Keratinocyte (primary cell): ENCODE data around the gene GIPR.
A peak's percentile ranks its signal among the peaks of the same experiment; 100 is the strongest.

Experiments
- EZH2 ChIP-seq: IDR thresholded peaks from one replicate; pipeline ENCODE4 v1.6.1; 2012; ENCODE audit warnings: inconsistent platforms, mild to moderate bottlenecking, low read length, moderate library complexity
- TF ChIP-seq, protein P1 (sequence below), 3 experiments: IDR thresholded peaks in 1 of 3; conservative IDR thresholded peaks in 1 of 3; optimal IDR thresholded peaks in 1 of 3; 2 replicates in 2 of 3; 3 replicates in 1 of 3; pipeline versions ENCODE3 to v1.5.1; 2011; ENCODE audit warnings: low read length in 3 of 3, mild to moderate bottlenecking in 3 of 3, moderate library complexity in 2 of 3, control low read depth in 1 of 3, inconsistent platforms in 1 of 3; ENCODE audit not compliant: insufficient read depth in 2 of 3; ENCODE audit errors: extremely low read depth in 1 of 3

DNA sequence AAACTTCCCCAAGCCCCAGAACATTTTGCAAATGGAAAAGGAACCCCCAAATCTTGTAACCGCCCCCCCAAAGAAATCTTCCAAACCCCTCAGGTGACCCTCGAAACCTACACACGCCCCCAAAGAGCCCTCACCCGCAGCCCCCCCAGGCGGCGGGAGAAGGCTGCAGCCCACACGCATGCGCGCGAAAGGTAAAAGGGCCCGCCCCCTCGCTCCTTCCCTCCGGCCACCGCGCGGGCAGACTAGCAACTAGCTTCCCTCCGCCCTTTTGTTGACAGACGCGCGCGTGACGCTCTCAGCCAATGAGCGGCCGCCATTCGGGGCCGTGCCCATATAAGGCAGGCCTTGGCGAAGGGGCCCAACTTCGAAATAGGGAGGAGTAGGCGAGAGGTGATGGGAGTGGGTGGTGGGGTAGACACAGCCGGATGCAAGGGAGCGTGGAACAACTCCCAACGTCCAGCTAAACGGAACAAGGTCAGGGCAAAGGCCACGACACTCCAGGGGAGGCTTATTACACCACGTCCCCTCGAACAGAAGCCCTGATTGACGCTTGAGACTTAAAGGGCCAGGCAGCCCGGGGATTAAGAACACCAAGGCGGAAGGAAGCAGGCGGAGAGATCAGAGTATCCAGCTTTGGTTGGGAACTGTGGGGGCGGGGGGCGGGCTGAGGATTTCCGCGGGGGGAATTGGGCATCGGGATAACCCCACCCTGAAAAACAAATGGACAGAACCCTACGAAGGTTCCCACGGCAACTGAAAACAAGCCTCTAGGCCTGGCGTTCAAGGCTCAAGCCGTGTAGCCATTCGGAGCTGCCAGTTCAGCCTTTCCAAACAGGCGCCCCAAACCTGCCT is 49.3 kb downstream of the GIPR start:
- TF ChIP-seq, protein P1, sequence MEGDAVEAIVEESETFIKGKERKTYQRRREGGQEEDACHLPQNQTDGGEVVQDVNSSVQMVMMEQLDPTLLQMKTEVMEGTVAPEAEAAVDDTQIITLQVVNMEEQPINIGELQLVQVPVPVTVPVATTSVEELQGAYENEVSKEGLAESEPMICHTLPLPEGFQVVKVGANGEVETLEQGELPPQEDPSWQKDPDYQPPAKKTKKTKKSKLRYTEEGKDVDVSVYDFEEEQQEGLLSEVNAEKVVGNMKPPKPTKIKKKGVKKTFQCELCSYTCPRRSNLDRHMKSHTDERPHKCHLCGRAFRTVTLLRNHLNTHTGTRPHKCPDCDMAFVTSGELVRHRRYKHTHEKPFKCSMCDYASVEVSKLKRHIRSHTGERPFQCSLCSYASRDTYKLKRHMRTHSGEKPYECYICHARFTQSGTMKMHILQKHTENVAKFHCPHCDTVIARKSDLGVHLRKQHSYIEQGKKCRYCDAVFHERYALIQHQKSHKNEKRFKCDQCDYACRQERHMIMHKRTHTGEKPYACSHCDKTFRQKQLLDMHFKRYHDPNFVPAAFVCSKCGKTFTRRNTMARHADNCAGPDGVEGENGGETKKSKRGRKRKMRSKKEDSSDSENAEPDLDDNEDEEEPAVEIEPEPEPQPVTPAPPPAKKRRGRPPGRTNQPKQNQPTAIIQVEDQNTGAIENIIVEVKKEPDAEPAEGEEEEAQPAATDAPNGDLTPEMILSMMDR (optimal IDR thresholded peaks at IDR 0.05 in 1 of 3, IDR thresholded peaks at IDR 0.05 in 1 of 3, conservative IDR thresholded peaks at IDR 0.05 in 1 of 3; ENCODE audit: extremely low read depth in 1 of 3, insufficient read depth in 2 of 3, low read length in 3 of 3) = peak in 2 of 3 experiments; percentile 20 to 29
- no peak for TF ChIP-seq EZH2
